OCI-LY7 (cell line): Measurements from ENCODE around the gene DCTD. TPM values are rescaled to one million over a fixed set of nuclear protein-coding genes. Genes with fewer than 3 reads are reported as not detected.

Experiments used
- BruUV-seq: library from RNA; stranded (reverse); fragments of 400-500 nt; replicated peaks from 2 replicates; lab custom pipeline; 2021; lab: Mats Ljungman, UMichigan
- CTCF ChIA-PET: fragments of 300-600 bp; sonication (Branson Sonifier 250); formaldehyde crosslinking; loops from one replicate; lab custom pipeline; 2022; ENCODE audit warnings: antibody characterized with exemption; ENCODE audit not compliant: unreplicated experiment; lab: Charles Lee
- POLR2A ChIA-PET: fragments of 300-600 bp; sonication (Branson Sonifier 250); formaldehyde crosslinking; loops from one replicate; lab custom pipeline; 2022; ENCODE audit warnings: antibody characterized with exemption; lab: Charles Lee
- DNase-seq: peaks from one replicate; pipeline ENCODE4 v3.0.0-alpha.2; 2015; ENCODE audit warnings: low spot score
- H2AFZ ChIP-seq: fragments of 200-600 bp; sonication (generic), shearing (Covaris generic); 2 replicates; pipeline ENCODE4 v1.6.1; 2014; ENCODE audit warnings: mild to moderate bottlenecking, antibody characterized with exemption, low read length, moderate library complexity
- H3K27ac ChIP-seq: fragments of 200-600 bp; sonication (generic); 2 replicates; pipeline ENCODE4 v1.5.1; 2014; ENCODE audit warnings: mixed run types, low read depth, mild to moderate bottlenecking, moderate library complexity, low read length, inconsistent platforms; ENCODE audit not compliant: poor library complexity, severe bottlenecking
- H3K36me3 ChIP-seq: fragments of 200-600 bp; sonication (generic); 2 replicates; pipeline ENCODE4 v1.6.1; 2014; ENCODE audit warnings: mild to moderate bottlenecking, antibody characterized with exemption, low read length, moderate library complexity, mixed read lengths; ENCODE audit not compliant: insufficient read depth
- H3K4me1 ChIP-seq: fragments of 200-600 bp; sonication (generic); 2 replicates; pipeline ENCODE4 v1.5.1; 2014; ENCODE audit warnings: mild to moderate bottlenecking, low read length; ENCODE audit not compliant: insufficient read depth, poor library complexity, severe bottlenecking
- H3K4me2 ChIP-seq: fragments of 200-600 bp; sonication (generic); 2 replicates; pipeline ENCODE4 v1.6.1; 2014; ENCODE audit warnings: mild to moderate bottlenecking, low read length
- H3K4me3 ChIP-seq: fragments of 200-600 bp; sonication (generic); 2 replicates; pipeline ENCODE4 v1.5.1; 2014; ENCODE audit warnings: mild to moderate bottlenecking, low read depth, low read length; ENCODE audit not compliant: poor library complexity, severe bottlenecking
- H3K79me2 ChIP-seq: fragments of 200-600 bp; sonication (generic); 2 replicates; pipeline ENCODE4 v1.6.1; 2016; ENCODE audit warnings: low read depth, mild to moderate bottlenecking, low read length, moderate library complexity, mixed read lengths; ENCODE audit not compliant: insufficient read depth
- H3K9me2 ChIP-seq: fragments of 200-600 bp; sonication (generic); 2 replicates; pipeline ENCODE4 v1.6.1; 2016; ENCODE audit warnings: mild to moderate bottlenecking, low read length, mixed read lengths; ENCODE audit not compliant: insufficient read depth
- H3K9me3 ChIP-seq: fragments of 200-600 bp; sonication (generic); 2 replicates; pipeline ENCODE4 v1.6.1; 2014; ENCODE audit warnings: mild to moderate bottlenecking, mixed run types, low read length, mixed read lengths
- H4K20me1 ChIP-seq: fragments of 200-600 bp; sonication (generic); 2 replicates; pipeline ENCODE4 v1.6.1; 2014; ENCODE audit warnings: mild to moderate bottlenecking, antibody characterized with exemption, low read length, moderate library complexity, mixed read lengths; ENCODE audit not compliant: insufficient read depth
- EZH2phosphoT487 ChIP-seq: fragments of 200-600 bp; sonication (generic); IDR thresholded peaks from 2 replicates; pipeline ENCODE4 v1.6.1; 2018; ENCODE audit warnings: low read depth, borderline replicate concordance, mild to moderate bottlenecking, mixed run types, antibody characterized with exemption, low read length, moderate library complexity, mixed read lengths
- intact Hi-C: fragments of 100-400 bp; cut with micrococcal nuclease; formaldehyde crosslinking; loops from one replicate; pipeline ENCODE4 v1.10.0; 2022; ENCODE audit not compliant: unreplicated experiment
- total RNA-seq, 2 experiments: library from RNA; depleted of rRNA in 1 of 2; stranded (reverse); fragments of >200 nt in 1 of 2; shearing (Covaris generic) in 1 of 2; gene quantifications; 2 replicates each; pipeline ENCODE4 v1.2.3, GENCODE V29; 2014 to 2022
- TF ChIP-seq, protein P1 (sequence below): fragments of 200-600 bp; sonication (generic); conservative IDR thresholded peaks from 2 replicates; pipeline ENCODE4 v1.5.1; 2014; ENCODE audit warnings: mild to moderate bottlenecking, antibody characterized with exemption, low read length, moderate library complexity, mixed read lengths

Gene DCTD
- total RNA-seq, 2 experiments from 2014 or later = 37.8 to 81.9 TPM

DNA sequence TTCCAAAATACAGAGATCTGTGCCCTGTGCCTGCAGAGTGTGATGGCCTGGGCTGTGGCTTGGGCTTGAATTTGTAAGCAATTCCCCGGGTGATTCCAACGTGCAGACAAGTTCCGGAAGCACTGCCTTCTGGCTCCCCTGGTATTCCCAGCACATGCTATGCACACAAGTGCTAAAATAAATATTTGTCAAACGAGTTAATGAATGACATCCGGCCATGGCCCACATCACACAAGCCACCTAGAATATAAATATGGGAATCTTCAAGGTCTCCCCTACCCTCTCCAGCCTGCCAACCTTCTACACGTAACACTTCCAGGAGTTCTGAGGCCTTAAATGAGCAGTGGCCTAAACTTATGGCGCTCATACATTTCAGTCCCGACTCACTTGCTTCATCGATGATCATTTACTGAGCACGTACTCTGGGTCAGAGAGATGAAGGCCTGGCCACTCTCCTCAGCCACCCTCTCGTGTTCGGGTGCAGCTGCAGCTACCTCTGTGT is 21.3 kb downstream of the DCTD start:
- Histone ChIP-seq H3K79me2 (no peaks in the 10 kb centered on the region), H3K9me2 (no peaks in the 10 kb centered on the region), H3K9me3 (no peaks in the 10 kb centered on the region), H3K36me3 (peaks cover 42% of the 10 kb centered on the region), H3K4me3 (no peak overlapping the region), H4K20me1 (no peaks in the 10 kb centered on the region), H3K4me1 (no peaks in the 10 kb centered on the region), H3K27ac (no peak overlapping the region), H2AFZ (no peak overlapping the region), H3K4me2 (no peak overlapping the region)
- ChIA-PET POLR2A (no interaction called here), CTCF (no interaction called here)
- no TSS peak for BruUV-seq
- TF ChIP-seq, protein P1, sequence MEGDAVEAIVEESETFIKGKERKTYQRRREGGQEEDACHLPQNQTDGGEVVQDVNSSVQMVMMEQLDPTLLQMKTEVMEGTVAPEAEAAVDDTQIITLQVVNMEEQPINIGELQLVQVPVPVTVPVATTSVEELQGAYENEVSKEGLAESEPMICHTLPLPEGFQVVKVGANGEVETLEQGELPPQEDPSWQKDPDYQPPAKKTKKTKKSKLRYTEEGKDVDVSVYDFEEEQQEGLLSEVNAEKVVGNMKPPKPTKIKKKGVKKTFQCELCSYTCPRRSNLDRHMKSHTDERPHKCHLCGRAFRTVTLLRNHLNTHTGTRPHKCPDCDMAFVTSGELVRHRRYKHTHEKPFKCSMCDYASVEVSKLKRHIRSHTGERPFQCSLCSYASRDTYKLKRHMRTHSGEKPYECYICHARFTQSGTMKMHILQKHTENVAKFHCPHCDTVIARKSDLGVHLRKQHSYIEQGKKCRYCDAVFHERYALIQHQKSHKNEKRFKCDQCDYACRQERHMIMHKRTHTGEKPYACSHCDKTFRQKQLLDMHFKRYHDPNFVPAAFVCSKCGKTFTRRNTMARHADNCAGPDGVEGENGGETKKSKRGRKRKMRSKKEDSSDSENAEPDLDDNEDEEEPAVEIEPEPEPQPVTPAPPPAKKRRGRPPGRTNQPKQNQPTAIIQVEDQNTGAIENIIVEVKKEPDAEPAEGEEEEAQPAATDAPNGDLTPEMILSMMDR = no peak
- no peak for TF ChIP-seq EZH2phosphoT487
- no peak for DNase-seq
- intact Hi-C loops = no loop called here

DNA sequence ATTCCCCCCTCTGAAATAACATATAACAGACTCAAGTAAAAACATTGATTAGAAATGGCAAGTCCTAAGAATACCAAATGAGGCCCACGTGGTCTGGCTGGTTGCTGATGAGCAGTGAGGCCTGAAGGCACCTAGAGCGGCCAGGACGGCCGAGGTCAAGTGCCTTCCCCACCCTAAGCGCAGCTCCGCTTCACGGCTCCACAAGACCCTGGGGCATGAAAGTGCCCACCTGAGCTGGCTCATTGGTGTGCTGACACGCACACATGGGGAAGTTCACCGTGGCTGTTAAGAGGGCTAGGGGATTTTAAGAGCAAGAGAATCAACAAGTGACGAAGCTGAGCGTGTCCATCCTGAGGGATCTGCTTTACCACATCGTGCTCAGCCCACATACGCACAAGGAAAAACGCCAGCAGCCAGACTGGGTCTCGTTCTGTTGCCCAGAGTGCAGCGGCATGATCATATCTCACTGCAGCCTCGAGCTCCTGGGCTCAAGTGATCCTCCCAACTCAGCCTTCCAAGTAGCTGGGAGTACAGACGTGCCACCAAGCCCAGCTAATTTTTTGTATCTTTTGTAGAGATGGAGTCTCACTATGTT is 22.4 kb downstream of the DCTD start:
- no peak overlapping the region for H3K27ac ChIP-seq
- peaks cover 40% of the 10 kb centered on the region for H3K36me3 ChIP-seq
- ChIA-PET POLR2A (interaction anchor here (0.6 kb wide), 1 partner anchor 1681 kb away, joined by 3 read pairs; no protein-coding TSS in a partner anchor), CTCF (no interaction called here)
- H3K4me3 ChIP-seq = no peak overlapping the region
- intact Hi-C loops = no loop called here
- DNase-seq = no peak
- H4K20me1 ChIP-seq = no peaks in the 10 kb centered on the region
- no peaks in the 10 kb centered on the region for H3K9me3 ChIP-seq
- no peak overlapping the region for H2AFZ ChIP-seq
- no peak for TF ChIP-seq EZH2phosphoT487
- TF ChIP-seq, protein P1 = no peak
- no TSS peak for BruUV-seq
- H3K79me2 ChIP-seq = no peaks in the 10 kb centered on the region
- no peaks in the 10 kb centered on the region for H3K4me1 ChIP-seq
- H3K9me2 ChIP-seq = no peaks in the 10 kb centered on the region
- no peak overlapping the region for H3K4me2 ChIP-seq

DNA sequence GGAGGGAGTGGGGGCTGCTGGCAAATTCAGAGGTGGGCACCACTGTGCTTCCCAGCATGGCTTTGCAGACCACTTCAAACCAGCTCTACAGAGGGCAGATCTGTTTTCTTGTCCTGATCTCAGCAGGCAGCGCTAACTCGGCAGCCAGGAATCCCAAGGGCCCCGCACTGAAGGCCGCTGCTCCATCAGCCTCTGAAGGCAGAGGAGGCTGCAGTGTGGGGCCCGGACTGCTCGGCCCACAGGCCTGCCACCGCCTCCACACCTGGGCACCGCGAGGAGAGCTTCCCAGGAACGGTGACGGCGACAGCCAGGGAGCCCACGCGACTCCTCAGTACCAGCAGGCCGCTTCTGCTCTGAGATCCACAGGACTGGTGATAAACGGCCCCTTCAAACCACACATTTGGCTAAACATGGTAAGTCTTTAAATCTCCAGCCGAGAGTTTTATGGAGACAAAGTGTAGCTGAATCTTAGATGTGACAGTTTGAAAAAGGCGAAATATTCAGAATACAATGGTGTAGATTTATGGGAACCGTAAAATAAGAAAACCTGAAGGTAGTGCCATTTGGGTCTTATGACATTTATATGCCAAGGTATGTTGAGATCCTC is 23.6 kb downstream of the DCTD start:
- H3K27ac ChIP-seq = no peak overlapping the region
- no peak overlapping the region for H3K4me3 ChIP-seq
- no peaks in the 10 kb centered on the region for H3K79me2 ChIP-seq
- peaks cover 41% of the 10 kb centered on the region; the same call in 1 of the 2 replicates for H3K36me3 ChIP-seq
- POLR2A ChIA-PET = interaction anchor here (0.8 kb wide), 1 partner anchor 12 kb away, joined by 7 read pairs; no protein-coding TSS in a partner anchor
- DNase-seq = no peak
- intact Hi-C loops = no loop called here
- H2AFZ ChIP-seq = no peak overlapping the region
- no peaks in the 10 kb centered on the region for H3K4me1 ChIP-seq
- no peak for TF ChIP-seq EZH2phosphoT487
- TF ChIP-seq, protein P1 = no peak
- CTCF ChIA-PET = interaction anchor here (0.6 kb wide), 1 partner anchor 31 kb away, joined by 3 read pairs; no protein-coding TSS in a partner anchor
- H4K20me1 ChIP-seq = no peaks in the 10 kb centered on the region
- no TSS peak for BruUV-seq
- no peak overlapping the region for H3K4me2 ChIP-seq
- no peaks in the 10 kb centered on the region for H3K9me3 ChIP-seq
- H3K9me2 ChIP-seq = no peaks in the 10 kb centered on the region
